PC-3 (cell line): Measurements from ENCODE around the gene GATD1. TPM values are rescaled to one million over a fixed set of nuclear protein-coding genes. Genes with fewer than 3 reads are reported as not detected.

Experiments used
- ATAC-seq: fragments of 200-7000 bp; cut with Tn5 transposase; 2 replicates; pipeline ENCODE4 v1.9.1; 2020; ENCODE audit warnings: mild to moderate bottlenecking, moderate library complexity
- BruUV-seq: library from RNA; stranded (reverse); fragments of 400-500 nt; replicated peaks from 2 replicates; lab custom pipeline; 2021; lab: Mats Ljungman, UMichigan
- CTCF ChIA-PET: fragments of 300-600 bp; sonication (Branson Sonifier 250); formaldehyde crosslinking; loops from one replicate; lab custom pipeline; 2022; ENCODE audit warnings: antibody characterized with exemption; lab: Charles Lee
- POLR2A ChIA-PET: fragments of 300-600 bp; sonication (Branson Sonifier 250); formaldehyde crosslinking; loops from one replicate; lab custom pipeline; 2022; ENCODE audit warnings: antibody characterized with exemption; ENCODE audit not compliant: unreplicated experiment; lab: Charles Lee
- DNase-seq: peaks from one replicate; pipeline ENCODE4 v3.0.0-alpha.2; 2015
- H2AFZ ChIP-seq: fragments of 300-600 bp; sonication (generic); 2 replicates; pipeline ENCODE4 v1.6.0; 2016; ENCODE audit warnings: antibody characterized with exemption, low read length
- H3F3A ChIP-seq: fragments of 300-600 bp; sonication (generic); one replicate; pipeline ENCODE4 v1.6.0; 2017; ENCODE audit warnings: antibody characterized with exemption, low read length, control low read depth, mild to moderate bottlenecking; ENCODE audit not compliant: unreplicated experiment
- H3K27ac ChIP-seq: fragments of 300-600 bp; sonication (generic); 2 replicates; pipeline ENCODE4 v1.5.1; 2016; ENCODE audit warnings: mild to moderate bottlenecking, low read length
- H3K27me3 ChIP-seq: fragments of 300-600 bp; sonication (generic); 2 replicates; pipeline ENCODE4 v1.6.1; 2016; ENCODE audit warnings: low read length, mixed read lengths
- H3K36me3 ChIP-seq: fragments of 300-600 bp; sonication (generic); 2 replicates; pipeline ENCODE4 v1.6.1; 2016; ENCODE audit warnings: low read depth, mixed run types, low read length, mixed read lengths
- H3K4me1 ChIP-seq: fragments of 300-600 bp; sonication (generic); 2 replicates; pipeline ENCODE4 v1.5.1; 2016; ENCODE audit warnings: low read length; ENCODE audit not compliant: insufficient read depth
- H3K4me2 ChIP-seq: fragments of 300-600 bp; sonication (generic); 2 replicates; pipeline ENCODE4 v1.6.0; 2016; ENCODE audit warnings: low read length
- H3K4me3 ChIP-seq: fragments of 300-600 bp; sonication (generic); 2 replicates; pipeline ENCODE4 v1.5.1; 2016; ENCODE audit warnings: mild to moderate bottlenecking, low read length, mixed read lengths
- H3K79me2 ChIP-seq: fragments of 300-600 bp; sonication (generic); 2 replicates; pipeline ENCODE4 v1.6.1; 2017; ENCODE audit warnings: low read length, mixed read lengths
- H3K9ac ChIP-seq: fragments of 300-600 bp; sonication (generic); 2 replicates; pipeline ENCODE4 v1.6.0; 2016; ENCODE audit warnings: mild to moderate bottlenecking, low read length
- H3K9me2 ChIP-seq: fragments of 300-600 bp; sonication (generic); replicated peaks from 2 replicates; pipeline ENCODE4 v1.6.1; 2016; ENCODE audit warnings: mixed run types, low read length, mixed read lengths
- H3K9me3 ChIP-seq: fragments of 300-600 bp; sonication (generic); 2 replicates; pipeline ENCODE4 v1.6.1; 2016; ENCODE audit warnings: low read length, mixed read lengths
- H4K20me1 ChIP-seq: fragments of 300-600 bp; sonication (generic); 2 replicates; pipeline ENCODE4 v1.6.1; 2016; ENCODE audit warnings: low read length, mixed read lengths
- EZH2 ChIP-seq: fragments of 300-600 bp; sonication (generic); IDR thresholded peaks from one replicate; pipeline ENCODE4 v1.6.1; 2017; ENCODE audit warnings: antibody characterized with exemption, mild to moderate bottlenecking, low read length; ENCODE audit not compliant: unreplicated experiment
- EZH2phosphoT487 ChIP-seq: fragments of 300-600 bp; sonication (generic); IDR thresholded peaks from 2 replicates; pipeline ENCODE4 v1.6.1; 2018; ENCODE audit warnings: mild to moderate bottlenecking, antibody characterized with exemption, low read length, borderline replicate concordance
- intact Hi-C: fragments of 100-400 bp; cut with micrococcal nuclease; formaldehyde crosslinking; loops from 2 replicates; pipeline ENCODE4 v1.9.0; 2023
- total RNA-seq: library from RNA; depleted of rRNA; stranded (reverse); fragments of >200 nt; gene quantifications from 2 replicates; pipeline ENCODE4 v1.2.3, GENCODE V29; 2014
- TF ChIP-seq, protein P1 (sequence below): fragments of 300-600 bp; sonication (generic); conservative IDR thresholded peaks from 2 replicates; pipeline ENCODE4 v1.5.1; 2017; ENCODE audit warnings: antibody characterized with exemption, low read depth, mild to moderate bottlenecking, low read length

The GATD1 gene
- total RNA-seq, 1 experiment from 2014 or later = 39.7 TPM

DNA sequence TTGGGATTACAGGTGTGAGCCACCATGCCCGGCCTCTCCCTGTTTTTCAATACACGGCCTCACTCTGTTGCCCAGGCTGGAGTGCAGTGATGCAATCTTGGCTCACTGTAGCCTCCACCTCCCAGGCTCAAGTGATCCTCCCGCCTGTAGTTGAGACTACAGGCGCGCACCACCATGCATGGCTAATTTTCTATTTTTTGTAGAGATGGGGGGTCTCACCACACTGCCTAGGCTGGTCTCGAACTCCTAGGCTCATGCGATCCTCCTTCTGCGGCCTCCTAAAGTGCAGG lies 11.5 kb downstream of the GATD1 start:
- Histone ChIP-seq H3K27me3 (no peaks in the 10 kb centered on the region), H3K9ac (no peak overlapping the region), H3K79me2 (0 out of 2 replicates have a peak, but pooled peaks cover 3% of the 10 kb centered on the region), H3K4me3 (no peak overlapping the region), H4K20me1 (no peaks in the 10 kb centered on the region), H3F3A (peaks cover 9% of the 10 kb centered on the region), H3K4me1 (peaks cover 14% of the 10 kb centered on the region), H3K27ac (no peak overlapping the region), H3K9me3 (no peaks in the 10 kb centered on the region), H3K36me3 (peaks cover 38% of the 10 kb centered on the region), H3K9me2 (no peaks in the 10 kb centered on the region), H3K4me2 (no peak overlapping the region), H2AFZ (no peak overlapping the region)
- DNase-seq = no peak
- ChIA-PET CTCF (no interaction called here), POLR2A (no interaction called here)
- intact Hi-C loops = no loop called here
- TF ChIP-seq EZH2phosphoT487 = no peak
- no peak for TF ChIP-seq EZH2
- TF ChIP-seq, protein P1, sequence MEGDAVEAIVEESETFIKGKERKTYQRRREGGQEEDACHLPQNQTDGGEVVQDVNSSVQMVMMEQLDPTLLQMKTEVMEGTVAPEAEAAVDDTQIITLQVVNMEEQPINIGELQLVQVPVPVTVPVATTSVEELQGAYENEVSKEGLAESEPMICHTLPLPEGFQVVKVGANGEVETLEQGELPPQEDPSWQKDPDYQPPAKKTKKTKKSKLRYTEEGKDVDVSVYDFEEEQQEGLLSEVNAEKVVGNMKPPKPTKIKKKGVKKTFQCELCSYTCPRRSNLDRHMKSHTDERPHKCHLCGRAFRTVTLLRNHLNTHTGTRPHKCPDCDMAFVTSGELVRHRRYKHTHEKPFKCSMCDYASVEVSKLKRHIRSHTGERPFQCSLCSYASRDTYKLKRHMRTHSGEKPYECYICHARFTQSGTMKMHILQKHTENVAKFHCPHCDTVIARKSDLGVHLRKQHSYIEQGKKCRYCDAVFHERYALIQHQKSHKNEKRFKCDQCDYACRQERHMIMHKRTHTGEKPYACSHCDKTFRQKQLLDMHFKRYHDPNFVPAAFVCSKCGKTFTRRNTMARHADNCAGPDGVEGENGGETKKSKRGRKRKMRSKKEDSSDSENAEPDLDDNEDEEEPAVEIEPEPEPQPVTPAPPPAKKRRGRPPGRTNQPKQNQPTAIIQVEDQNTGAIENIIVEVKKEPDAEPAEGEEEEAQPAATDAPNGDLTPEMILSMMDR = no peak
- ATAC-seq = no peak
- BruUV-seq = no TSS peak

DNA sequence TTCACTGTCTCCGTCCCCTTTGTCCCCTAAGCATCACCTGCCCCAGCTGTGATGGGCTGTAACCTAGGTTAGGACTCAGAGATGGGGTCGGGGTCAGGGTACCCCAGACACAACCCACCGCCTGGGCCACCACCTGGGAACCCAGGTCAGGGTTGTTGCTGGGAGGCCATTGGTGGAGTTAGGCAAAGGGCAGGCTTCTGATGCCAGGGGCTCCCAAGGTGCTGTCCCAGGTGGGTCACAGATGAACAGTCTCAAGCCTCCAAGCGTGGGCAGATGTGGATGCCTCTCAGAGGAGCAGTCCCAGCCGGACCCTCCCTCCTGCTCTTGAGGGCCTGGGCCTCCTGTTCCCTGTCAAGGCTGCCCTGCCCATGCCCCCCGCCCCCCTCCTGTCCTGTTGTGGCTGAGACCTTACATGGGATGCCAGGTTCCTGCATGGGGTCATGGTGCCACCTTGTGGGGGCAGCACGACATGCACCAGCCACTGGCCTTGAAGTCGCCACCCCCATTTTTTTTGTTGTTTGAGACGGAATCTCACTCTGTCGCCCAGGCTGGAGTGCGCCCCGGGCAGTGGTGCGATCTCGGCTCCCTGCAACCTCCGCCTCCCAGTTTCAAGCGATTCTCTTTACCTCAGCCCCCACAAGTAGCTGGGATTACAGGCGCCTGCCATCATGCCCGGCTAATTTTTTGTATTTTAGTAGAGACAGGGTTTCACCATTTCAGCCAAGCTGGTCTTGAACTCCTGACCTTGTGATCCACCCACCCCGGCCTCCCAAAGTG lies 12.1 kb downstream of the GATD1 start:
- DNase-seq (peak; percentile 61), ATAC-seq (peak; percentile 15; the same call in 1 of the 2 replicates)
- Histone ChIP-seq H3K27me3 (no peaks in the 10 kb centered on the region), H3K9ac (no peak overlapping the region), H3K4me3 (no peak overlapping the region), H3K4me2 (no peak overlapping the region), H4K20me1 (no peaks in the 10 kb centered on the region), H3F3A (peaks cover 9% of the 10 kb centered on the region), H3K79me2 (0 out of 2 replicates have a peak, but pooled peaks cover 1% of the 10 kb centered on the region), H3K9me3 (no peaks in the 10 kb centered on the region), H3K9me2 (no peaks in the 10 kb centered on the region), H3K4me1 (peaks cover 14% of the 10 kb centered on the region), H3K27ac (no peak overlapping the region), H3K36me3 (peaks cover 35% of the 10 kb centered on the region), H2AFZ (no peak overlapping the region)
- ChIA-PET POLR2A (no interaction called here), CTCF (no interaction called here)
- intact Hi-C loops = no loop called here
- no TSS peak for BruUV-seq
- TF ChIP-seq, protein P1 = peak; percentile 68
- TF ChIP-seq EZH2 = no peak

DNA sequence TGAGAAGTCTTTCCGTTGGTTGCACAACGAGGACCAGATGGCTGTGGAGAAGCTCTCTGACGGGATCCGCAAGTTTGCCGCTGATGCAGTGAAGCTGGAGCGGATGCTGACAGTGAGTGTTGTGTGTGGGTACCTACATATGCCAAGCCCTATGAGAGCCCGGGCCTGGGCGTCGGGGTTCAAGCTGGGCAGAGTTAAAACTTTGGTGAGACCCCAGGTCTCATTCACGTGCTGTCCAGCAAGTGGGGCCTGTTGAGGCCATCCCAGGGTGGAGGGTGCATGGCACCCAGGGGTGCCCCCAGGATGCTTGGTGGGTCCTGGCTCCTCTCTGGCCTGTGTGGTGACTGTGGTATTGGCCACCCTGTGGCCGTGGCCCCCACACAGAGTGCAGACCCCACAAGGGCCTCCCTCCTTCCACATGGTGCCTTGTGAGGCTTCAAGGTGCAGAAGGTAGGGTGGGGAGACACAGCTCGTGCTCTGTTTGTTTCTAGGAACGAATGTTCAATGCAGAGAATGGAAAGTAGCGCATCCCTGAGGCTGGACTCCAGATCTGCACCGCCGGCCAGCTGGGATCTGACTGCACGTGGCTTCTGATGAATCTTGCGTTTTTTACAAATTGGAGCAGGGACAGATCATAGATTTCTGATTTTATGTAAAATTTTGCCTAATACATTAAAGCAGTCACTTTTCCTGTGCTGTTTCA lies 12.8 kb downstream of the GATD1 start:
- Histone ChIP-seq H3F3A (peaks cover 9% of the 10 kb centered on the region), H3K79me2 (no peaks in the 10 kb centered on the region), H3K4me1 (peaks cover 14% of the 10 kb centered on the region), H3K9me3 (no peaks in the 10 kb centered on the region), H2AFZ (no peak overlapping the region), H4K20me1 (no peaks in the 10 kb centered on the region), H3K27me3 (no peaks in the 10 kb centered on the region), H3K36me3 (peaks cover 39% of the 10 kb centered on the region), H3K4me2 (no peak overlapping the region), H3K9ac (no peak overlapping the region), H3K4me3 (no peak overlapping the region), H3K9me2 (no peaks in the 10 kb centered on the region), H3K27ac (no peak overlapping the region)
- ChIA-PET POLR2A (interaction anchor here (0.6 kb wide), 1 partner anchor 62 kb away, joined by 3 read pairs; no protein-coding TSS in a partner anchor), CTCF (no interaction called here)
- intact Hi-C loops = no loop called here
- no TSS peak for BruUV-seq
- DNase-seq = no peak
- TF ChIP-seq EZH2phosphoT487 = no peak
- TF ChIP-seq, protein P1 = no peak
- no peak for TF ChIP-seq EZH2
- ATAC-seq = no peak
